Epithelial cell of esophagus (primary cell): ENCODE results near the gene COQ7.

Experiments used
- DNase-seq: peaks from one replicate; pipeline ENCODE4 v3.0.0; 2010; ENCODE audit warnings: low read depth
- H3K4me3 ChIP-seq: 2 replicates; pipeline ENCODE4 v1.5.1; 2011; ENCODE audit warnings: mild to moderate bottlenecking, low read length, control low read depth
- CTCF ChIP-seq: IDR thresholded peaks from 2 replicates; pipeline ENCODE4 v1.5.1; 2011; ENCODE audit warnings: low read depth, mild to moderate bottlenecking, low read length, control low read depth, inconsistent platforms; ENCODE audit not compliant: insufficient read depth; ENCODE audit errors: missing control alignments

COQ7 gene

GRCh38 chr16:19109288-19109664 lies 41.9 kb downstream of the COQ7 start:
- no peak for DNase-seq
- TF ChIP-seq CTCF: no peak
- no peak overlapping the region for H3K4me3 ChIP-seq

- no peak for DNase-seq
- no peak for TF ChIP-seq CTCF
- H3K4me3 ChIP-seq: no peak overlapping the region
These were observed 43.3 kb downstream of the COQ7 start for GRCh38 chr16:19110537-19111360.

GRCh38 chr16:19112099-19112407 lies 44.6 kb downstream of the COQ7 start:
- no peak for DNase-seq
- TF ChIP-seq CTCF: no peak

GRCh38 chr16:19113577-19114358 lies 46.4 kb downstream of the COQ7 start, which contains the start of gene ITPRIPL2:
Gene ITPRIPL2, plus strand, starts transcription at chr16:19113964. Its CDS starts 498 bp downstream, at chr16:19114462.
- peak within 1 kb of the TSS; percentile 37 for H3K4me3 ChIP-seq
- peak; percentile 63 for DNase-seq
- TF ChIP-seq CTCF: no peak

More at GRCh38 chr16:19112099-19112407, 44.6 kb downstream of the COQ7 start:
- H3K4me3 ChIP-seq: no peak overlapping the region

GRCh38 chr16:19114359-19115147 lies 47.1 kb downstream of the COQ7 start:
- peak; percentile 44 for DNase-seq
- H3K4me3 ChIP-seq: peak overlapping the region; percentile 37
- no peak for TF ChIP-seq CTCF

GRCh38 chr16:19115148-19116021 lies 48.0 kb downstream of the COQ7 start:
- no peak for DNase-seq
- no peak for TF ChIP-seq CTCF
- H3K4me3 ChIP-seq: no peak overlapping the region
